Activated CD4-positive, alpha-beta T cell treated with anti-CD3 and anti-CD28 coated beads, Interleukin-10, Interleukin-2, amounts not matched to agents 100 ng/mL and 50 ng/mL, durations not matched to agents 16 hours and 8 hours (primary cell): ENCODE measurements around the gene ZNF513.
"Not testable (repeated sequence)": the region's sequence is repeated elsewhere in the genome, so short reads cannot be mapped to it uniquely, and the experiment has no call there.

Source experiments
- DNase-seq: peaks from one replicate; pipeline ENCODE4 v3.0.0-alpha.2; 2020

The ZNF513 gene

GRCh38 chr2:27380626-27381545 lies at the start of gene ZNF513:
ZNF513 (minus strand) TSS chr2:27380734; CDS start chr2:27380526, 208 bp downstream.
- peak; percentile 95 for DNase-seq

DNA sequence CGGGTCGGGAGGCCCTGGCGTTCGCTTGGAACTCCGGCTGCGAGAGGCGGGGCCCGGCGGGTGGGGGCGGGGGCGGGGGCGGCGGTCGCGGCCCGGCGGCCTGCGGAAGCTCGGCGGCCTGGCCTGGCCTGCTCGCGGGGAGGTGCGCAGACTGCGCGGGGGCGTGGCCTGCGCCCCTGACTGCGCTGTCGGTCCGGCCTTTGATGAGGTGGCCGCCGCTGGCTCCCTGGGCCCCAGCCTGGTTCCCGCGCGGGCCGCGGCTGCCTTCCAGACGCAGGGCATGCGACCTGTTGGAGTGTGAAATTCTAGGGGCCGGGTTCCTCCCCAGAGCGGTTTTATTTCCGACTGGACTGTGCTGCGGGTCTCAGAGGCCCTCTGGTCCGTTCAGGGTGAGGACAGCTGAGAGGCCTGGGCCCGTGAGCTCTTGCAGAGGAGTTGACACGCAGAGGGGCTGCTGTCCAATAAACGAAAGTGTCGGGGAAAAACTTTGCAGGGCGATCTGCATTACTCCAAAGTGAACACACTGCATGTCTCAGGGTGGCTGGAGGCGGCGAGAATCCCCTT lies 48.5 kb upstream of the ZNF513 start:
- peak; percentile 90 for DNase-seq

GRCh38 chr2:27428213-27428977 lies 47.9 kb upstream of the ZNF513 start, which contains the start of gene NRBP1:
NRBP1 (plus strand) TSS chr2:27428631; CDS start chr2:27433274, 4,643 bp downstream.
- DNase-seq = peak; percentile 95

DNA sequence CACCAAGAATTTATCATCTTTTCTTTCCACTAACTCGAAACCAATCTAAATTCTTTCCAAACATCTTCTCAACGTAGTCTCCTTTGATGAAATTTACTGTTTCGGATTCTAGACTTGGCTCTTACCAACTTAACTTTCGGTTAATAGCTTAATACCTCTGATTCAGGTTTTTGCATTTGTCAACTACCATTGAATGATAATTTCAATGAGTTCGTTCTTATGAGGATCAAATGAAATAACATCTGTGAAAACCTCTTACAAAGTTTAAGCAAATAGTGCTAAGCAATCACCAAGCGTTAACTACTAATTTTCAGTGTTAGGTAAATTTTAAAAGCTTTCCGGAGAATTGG lies 47.3 kb upstream of the ZNF513 start:
- no peak for DNase-seq

DNA sequence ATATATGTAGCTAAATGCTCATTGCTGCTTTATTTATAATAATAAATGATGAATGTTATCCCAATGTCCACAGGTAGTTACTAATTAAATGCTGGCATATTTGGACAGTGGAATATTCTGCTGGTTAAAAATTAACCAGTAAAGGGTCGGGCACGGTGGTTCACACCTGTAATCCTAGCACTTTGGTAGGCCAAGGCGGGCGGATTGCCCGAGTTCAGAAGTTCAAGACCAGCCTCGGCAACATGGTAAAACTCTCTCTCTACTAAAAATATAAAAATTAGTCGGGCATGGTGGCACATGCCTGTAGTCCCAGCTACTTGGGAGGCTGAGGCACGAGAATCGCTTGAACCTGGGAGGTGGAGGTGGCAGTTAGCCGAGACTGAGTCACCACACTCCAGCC lies 44.5 kb upstream of the ZNF513 start:
- DNase-seq = not testable (repeated sequence)

DNA sequence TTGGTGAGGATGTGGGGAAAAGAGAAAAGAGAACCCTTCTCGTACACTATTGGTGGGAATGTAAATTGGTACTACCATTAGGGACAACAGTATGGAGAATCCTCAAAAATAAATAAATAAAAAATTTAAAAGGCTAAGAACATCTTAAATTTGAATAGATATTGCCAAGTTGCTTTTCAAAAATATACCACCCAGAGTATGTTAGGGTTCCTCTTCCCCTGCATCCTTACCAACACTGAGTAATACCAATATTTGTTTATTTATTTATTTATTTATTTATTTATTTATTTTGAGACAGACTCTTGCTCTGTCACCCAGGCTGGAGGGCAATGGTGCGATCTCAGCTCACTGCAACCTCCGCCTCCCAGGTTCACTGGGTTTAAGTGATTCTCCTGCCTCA lies 42.4 kb upstream of the ZNF513 start:
- no peak for DNase-seq

DNA sequence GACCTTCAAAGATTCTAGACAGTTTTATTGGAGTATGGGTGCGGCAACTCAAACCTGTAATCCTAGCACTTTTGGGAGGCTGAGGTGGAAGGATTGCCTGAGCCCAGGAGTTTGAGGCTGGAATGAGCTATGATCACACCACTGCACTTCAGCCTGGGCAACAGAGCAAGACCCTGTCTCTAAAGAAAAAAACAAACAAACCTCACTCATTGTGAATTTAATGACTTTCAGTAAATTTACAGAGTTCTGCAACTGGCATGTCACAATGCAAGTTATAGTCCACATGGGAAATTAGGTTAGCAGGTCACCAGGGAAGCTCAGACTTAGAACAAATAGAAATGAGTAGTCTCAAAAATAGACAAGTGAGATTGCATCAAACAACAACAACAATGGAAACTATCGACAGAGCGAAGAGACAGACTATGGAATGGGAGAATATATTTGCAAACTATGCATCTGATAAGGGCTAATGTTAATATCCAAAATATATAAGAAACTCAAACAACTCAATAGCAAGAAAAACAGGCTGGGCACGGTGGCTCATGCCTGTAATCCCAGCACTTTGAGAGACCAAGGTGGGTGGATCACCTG lies 41.2 kb upstream of the ZNF513 start:
- DNase-seq = no peak

- DNase-seq = no peak
These were observed 40.5 kb upstream of the ZNF513 start for GRCh38 chr2:27420996-27421395.

GRCh38 chr2:27416151-27416550 lies 35.6 kb upstream of the ZNF513 start:
- DNase-seq = no peak

DNA sequence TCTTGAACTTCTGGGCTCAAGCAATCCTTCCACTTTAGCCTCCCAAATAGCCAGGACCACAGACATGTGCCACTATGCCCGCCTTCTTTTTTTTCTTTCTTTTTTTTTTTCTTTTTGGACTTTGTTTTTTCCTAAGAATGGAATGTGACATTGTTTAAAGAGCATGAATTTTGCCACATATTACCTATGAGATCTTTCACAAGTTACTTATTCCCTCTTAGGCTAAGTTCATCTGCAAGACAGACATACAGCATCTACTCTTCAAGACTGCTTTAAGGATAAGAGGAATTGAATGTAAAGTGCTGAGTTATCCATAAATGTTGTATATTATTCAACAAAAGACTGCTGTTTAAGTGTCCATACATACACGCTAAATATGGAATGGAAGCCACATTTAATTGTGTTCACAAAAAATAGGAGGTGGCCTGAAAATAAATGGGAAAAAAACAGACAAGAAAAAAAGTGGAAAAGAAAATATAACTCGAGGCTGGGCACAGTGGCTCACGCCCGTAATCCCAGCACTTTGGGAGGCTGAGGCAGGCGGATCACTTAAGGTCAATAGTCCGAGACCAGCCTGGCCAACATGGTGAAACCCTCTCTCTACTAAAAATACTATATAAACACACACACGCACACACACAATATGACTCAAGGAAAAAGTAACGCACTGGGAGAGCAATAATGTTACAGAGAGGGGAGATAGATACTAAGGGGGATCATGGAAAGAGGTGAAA lies 32.1 kb upstream of the ZNF513 start:
- no peak for DNase-seq

GRCh38 chr2:27409321-27410073 lies 29.0 kb upstream of the ZNF513 start, which contains the start of gene PPM1G:
PPM1G (minus strand) TSS chr2:27409591; CDS start chr2:27409422, 169 bp downstream.
- peak; percentile 97 for DNase-seq

- peak; percentile 33 for DNase-seq
These were observed 28.2 kb upstream of the ZNF513 start for GRCh38 chr2:27408601-27409320.

DNA sequence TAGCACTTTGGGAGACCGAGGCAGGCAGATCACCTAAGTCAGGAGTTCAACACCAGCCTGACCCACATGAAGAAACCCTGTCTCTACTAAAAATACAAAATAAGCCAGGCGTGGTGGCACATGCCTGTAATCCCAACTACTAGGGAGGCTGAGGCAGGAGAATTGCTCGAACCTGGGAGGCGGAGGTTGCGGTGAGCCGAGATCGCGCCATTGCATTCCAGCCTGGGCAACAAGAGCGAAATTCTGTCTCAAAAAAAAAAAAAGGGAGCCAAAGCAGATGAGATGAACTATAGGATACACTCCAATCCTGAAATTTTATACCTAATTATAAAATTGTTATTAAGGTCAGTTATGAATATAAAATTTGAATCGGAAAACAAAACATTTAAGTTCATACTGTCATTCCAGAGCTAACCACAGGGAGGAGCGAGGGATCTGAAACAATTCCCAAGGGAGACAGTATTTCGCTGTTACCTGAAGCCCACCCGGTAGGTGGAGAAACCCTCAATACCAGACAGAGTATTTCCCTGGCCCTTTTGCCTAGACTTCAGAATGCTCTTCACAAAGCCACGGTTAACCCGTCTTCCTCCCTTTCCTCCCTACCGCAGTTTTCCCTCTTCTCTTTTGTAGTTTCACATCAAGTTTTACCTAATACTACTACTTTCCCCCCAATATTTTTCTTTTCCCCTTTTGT lies 27.4 kb upstream of the ZNF513 start:
- no peak for DNase-seq

DNA sequence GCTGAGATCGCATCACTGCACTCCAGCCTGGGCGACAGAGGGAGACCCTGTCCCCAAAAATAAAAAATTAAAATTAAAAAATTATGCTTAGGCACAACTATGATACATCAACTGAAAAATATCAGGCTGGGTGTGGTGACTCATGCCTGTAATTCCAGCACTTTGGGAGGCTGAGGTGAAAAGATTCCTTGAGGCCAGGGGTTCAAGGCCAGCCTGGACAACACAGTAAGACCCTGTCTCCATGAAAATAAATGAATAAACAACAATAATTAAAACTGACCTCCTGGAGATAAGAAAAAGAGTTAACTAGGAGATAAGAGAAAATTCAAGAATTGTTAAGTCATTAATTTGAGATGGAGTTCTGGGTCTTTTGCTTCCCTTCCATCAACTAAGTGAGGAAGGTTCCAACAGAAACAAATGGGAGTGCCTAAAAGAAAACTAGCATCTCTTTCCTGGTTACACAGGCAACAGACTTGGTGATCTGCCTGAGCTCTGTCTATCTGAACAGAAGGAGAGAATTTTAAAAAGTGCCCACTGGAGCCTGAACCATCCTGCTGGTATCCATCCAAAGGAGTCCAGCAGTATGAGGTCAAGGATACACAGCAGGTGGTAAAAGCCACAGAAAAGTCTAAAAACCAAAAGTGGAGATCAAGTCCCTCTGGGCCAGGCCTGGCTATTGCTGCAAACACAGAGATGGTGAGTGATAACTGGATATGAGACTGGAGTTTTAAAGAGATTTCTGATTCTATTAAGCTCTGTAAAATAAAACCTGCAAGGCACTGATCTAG lies 20.0 kb upstream of the ZNF513 start:
- no peak for DNase-seq

DNA sequence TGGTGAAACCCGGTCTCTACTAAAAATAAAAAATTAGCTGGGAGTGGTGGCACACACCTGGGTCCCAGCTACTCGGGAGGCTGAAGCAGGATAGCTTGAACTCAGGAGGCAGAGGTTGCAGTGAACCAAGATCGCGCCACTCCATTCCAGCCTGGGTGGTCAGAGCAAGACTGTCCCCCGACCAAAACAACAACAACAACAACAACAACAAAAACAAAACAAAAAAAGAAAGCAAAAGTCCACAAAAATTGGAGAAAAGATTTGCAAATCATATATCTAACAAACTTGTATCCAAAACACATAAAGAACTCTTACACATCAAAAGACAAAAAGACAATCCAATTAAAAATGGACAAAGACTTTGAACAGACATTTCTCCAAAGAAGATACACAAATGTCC lies 18.4 kb upstream of the ZNF513 start:
- DNase-seq = no peak

- DNase-seq = no peak
These were observed 12.7 kb upstream of the ZNF513 start for GRCh38 chr2:27393225-27393624.

DNA sequence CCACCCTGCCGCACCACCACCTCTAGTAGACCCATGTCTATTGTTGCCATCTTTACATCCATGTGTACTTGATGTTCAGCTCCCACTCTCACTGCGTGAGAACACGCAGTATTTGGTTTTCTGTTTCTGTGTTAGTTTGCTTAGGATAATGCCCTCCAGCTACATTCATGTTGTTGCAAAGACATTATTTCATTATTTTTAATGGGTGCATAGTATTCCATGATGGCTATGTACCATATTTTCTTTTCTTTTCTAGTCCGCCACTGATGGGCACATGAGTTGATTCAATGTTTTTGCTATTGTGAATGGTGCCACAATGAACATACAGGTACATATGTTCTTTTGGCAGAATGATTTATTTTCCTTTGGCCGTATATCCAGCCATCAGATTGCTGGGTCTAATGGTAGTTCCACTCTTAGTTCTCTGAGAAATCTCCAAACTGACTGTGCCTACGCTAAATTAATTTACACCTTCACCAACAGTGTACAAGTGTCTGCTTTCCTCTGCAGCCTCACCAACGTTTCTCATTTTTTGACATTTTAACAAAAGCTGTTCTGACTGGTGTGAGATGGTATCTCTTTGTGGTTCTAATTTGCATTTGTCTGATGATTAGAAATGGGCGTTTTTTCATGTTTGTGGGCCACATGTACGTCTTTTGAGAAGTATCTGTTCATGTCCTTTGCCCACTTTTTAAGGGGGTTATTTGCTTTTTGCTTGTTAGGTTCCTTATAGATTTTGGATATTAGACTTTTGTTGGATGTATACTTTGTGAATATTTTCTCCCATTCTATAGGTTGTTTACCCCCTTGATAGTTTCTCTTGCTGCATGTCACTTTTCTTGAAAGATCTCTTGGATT lies 10.5 kb upstream of the ZNF513 start:
- peak; percentile 23 for DNase-seq

DNA sequence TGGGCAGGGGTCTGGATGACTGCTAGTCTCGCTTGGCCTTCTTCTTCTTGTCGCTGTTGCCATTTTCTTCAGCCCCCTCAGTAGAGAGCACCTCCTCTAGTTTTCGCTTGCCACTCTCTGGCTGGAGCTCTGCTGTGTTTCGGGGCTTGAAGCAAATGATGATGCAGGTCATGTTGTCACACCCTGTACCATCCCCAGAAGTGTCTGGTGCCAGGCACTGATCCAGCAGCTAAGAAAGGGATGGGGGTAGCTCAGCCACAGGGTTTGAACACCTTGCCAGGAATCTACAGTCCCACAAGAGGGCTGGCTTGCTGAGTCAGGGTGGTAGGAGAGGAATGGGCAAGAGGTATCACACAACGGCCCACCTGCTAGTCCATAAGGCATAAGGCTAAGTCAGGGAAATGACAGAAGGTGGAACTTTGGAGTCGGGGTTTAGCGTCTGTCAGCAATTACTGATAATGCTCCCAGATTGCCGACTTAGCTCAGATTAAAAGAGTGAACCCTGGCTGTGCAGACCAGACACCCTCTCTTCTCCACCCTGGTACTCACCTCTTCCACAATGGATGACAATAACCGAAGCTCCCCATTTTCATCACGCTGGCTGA lies 1.1 kb upstream of the ZNF513 start:
- DNase-seq = no peak
